ELF-1 (cell line): ENCODE data around the gene PRKAG2.

Experiments used
- DNase-seq: peaks from one replicate; pipeline ENCODE4 v3.0.0-alpha.2; 2016; ENCODE audit warnings: low read depth, low spot score

The PRKAG2 gene

GRCh38 chr7:151519765-151520418, 357.0 kb downstream of the PRKAG2 start, which contains the start of gene RHEB:
RHEB (minus strand) TSS chr7:151519895; CDS start chr7:151519511, 384 bp downstream.
- DNase-seq, result peak; percentile 98

- DNase-seq, result peak; percentile 43
Observed at GRCh38 chr7:151518947-151519764, 357.8 kb downstream of the PRKAG2 start.

GRCh38 chr7:151518105-151518946, 358.6 kb downstream of the PRKAG2 start:
- peak; percentile 64 for DNase-seq

GRCh38 chr7:151517601-151518104, 359.3 kb downstream of the PRKAG2 start:
- DNase-seq, result no peak

- DNase-seq, result no peak
Observed at GRCh38 chr7:151515276-151515565, 361.7 kb downstream of the PRKAG2 start.

- DNase-seq, result no peak
Observed at GRCh38 chr7:151514461-151515275, 362.2 kb downstream of the PRKAG2 start.

- DNase-seq, result no peak
Observed at GRCh38 chr7:151513133-151513532, 363.8 kb downstream of the PRKAG2 start.

GRCh38 chr7:151512353-151512752, 364.6 kb downstream of the PRKAG2 start:
- DNase-seq, result no peak

GRCh38 chr7:151511946-151512345, 365.0 kb downstream of the PRKAG2 start:
- DNase-seq, result no peak

GRCh38 chr7:151511270-151511669, 365.6 kb downstream of the PRKAG2 start:
- DNase-seq, result no peak

GRCh38 chr7:151509670-151510333, 367.1 kb downstream of the PRKAG2 start:
- no peak for DNase-seq

GRCh38 chr7:151508991-151509390, 367.9 kb downstream of the PRKAG2 start:
- DNase-seq, result no peak

GRCh38 chr7:151507806-151508205, 369.1 kb downstream of the PRKAG2 start:
- no peak for DNase-seq

GRCh38 chr7:151506901-151507382, 370.0 kb downstream of the PRKAG2 start:
- DNase-seq, result no peak
